Peyer's patch (tissue), 4 donors: Measurements from ENCODE around the gene C1orf35.

ENCODE experiments used
- CTCF ChIP-seq, 6 experiments: fragments of 450-650 bp in 4 of 6; fragments of 200-600 bp in 2 of 6; sonication (generic) in 1 of 6; IDR thresholded peaks; one replicate each; pipeline ENCODE4 v1.5.1; 2017 to 2019; ENCODE audit warnings: antibody characterized with exemption in 6 of 6, mild to moderate bottlenecking in 3 of 6, moderate library complexity in 1 of 6
- POLR2A ChIP-seq, 2 donors: fragments of 450-650 bp; IDR thresholded peaks; one replicate each; pipeline ENCODE4 v1.5.1; 2017; ENCODE audit warnings: antibody characterized with exemption in 2 of 2, mild to moderate bottlenecking in 2 of 2, moderate library complexity in 2 of 2

GRCh38 chr1:228105270-228105995 lies 2.3 kb upstream of the C1orf35 start:
- TF ChIP-seq CTCF (IDR thresholded peaks at IDR 0.05) (no peak), POLR2A (IDR thresholded peaks at IDR 0.05) (no peak)
